Loucy (cell line): ENCODE measurements around the gene SIAH2.

Experiments
- H2AFZ ChIP-seq: fragments of 200-600 bp; sonication (generic); 2 replicates; pipeline ENCODE4 v1.6.0; 2016; ENCODE audit warnings: antibody characterized with exemption, mild to moderate bottlenecking, low read length, moderate library complexity
- H3F3A ChIP-seq: fragments of 200-600 bp; 2 replicates; pipeline ENCODE4 v1.6.0; 2016; ENCODE audit warnings: antibody characterized with exemption, low read depth, mild to moderate bottlenecking
- H3K27me3 ChIP-seq: fragments of 200-600 bp; sonication (generic); 2 replicates; pipeline ENCODE4 v1.6.1; 2014; ENCODE audit warnings: low read length, mild to moderate bottlenecking; ENCODE audit not compliant: insufficient read depth, poor library complexity, severe bottlenecking
- H3K36me3 ChIP-seq: fragments of 200-600 bp; sonication (generic); 2 replicates; pipeline ENCODE4 v1.6.1; 2016; ENCODE audit warnings: low read length; ENCODE audit not compliant: insufficient read depth
- H3K4me1 ChIP-seq: fragments of 200-600 bp; sonication (generic); 2 replicates; pipeline ENCODE4 v1.5.1; 2014; ENCODE audit warnings: low read length, mild to moderate bottlenecking; ENCODE audit not compliant: insufficient read depth, poor library complexity, severe bottlenecking
- H3K4me2 ChIP-seq: fragments of 200-600 bp; sonication (generic); 2 replicates; pipeline ENCODE4 v1.6.0; 2014; ENCODE audit warnings: antibody characterized with exemption, low read length, low read depth, mild to moderate bottlenecking; ENCODE audit not compliant: poor library complexity, severe bottlenecking
- H3K4me3 ChIP-seq: fragments of 200-600 bp; sonication (generic); 2 replicates; pipeline ENCODE4 v1.5.1; 2014; ENCODE audit warnings: low read length, mild to moderate bottlenecking, mixed read lengths; ENCODE audit not compliant: poor library complexity, severe bottlenecking
- H3K79me2 ChIP-seq: fragments of 200-600 bp; sonication (generic); 2 replicates; pipeline ENCODE4 v1.6.1; 2014; ENCODE audit warnings: low read length; ENCODE audit not compliant: insufficient read depth
- H3K9ac ChIP-seq: fragments of 200-600 bp; sonication (generic); 2 replicates; pipeline ENCODE4 v1.6.0; 2014; ENCODE audit warnings: mild to moderate bottlenecking, low read depth, low read length, moderate library complexity; ENCODE audit not compliant: poor library complexity, severe bottlenecking
- H3K9me2 ChIP-seq: fragments of 200-600 bp; sonication (generic); replicated peaks from 2 replicates; pipeline ENCODE4 v1.6.1; 2016; ENCODE audit warnings: low read depth, low read length, mixed read lengths
- H3K9me3 ChIP-seq: fragments of 200-600 bp; sonication (generic); 2 replicates; pipeline ENCODE4 v1.6.1; 2014; ENCODE audit warnings: mild to moderate bottlenecking, antibody characterized with exemption, low read length, low read depth; ENCODE audit not compliant: insufficient read depth
- H4K20me1 ChIP-seq: fragments of 200-600 bp; sonication (generic); 2 replicates; pipeline ENCODE4 v1.6.0; 2014; ENCODE audit warnings: antibody characterized with exemption, low read length, mild to moderate bottlenecking; ENCODE audit not compliant: insufficient read depth, poor library complexity, severe bottlenecking
- EZH2phosphoT487 ChIP-seq: fragments of 200-600 bp; IDR thresholded peaks from 2 replicates; pipeline ENCODE4 v1.6.1; 2018; ENCODE audit warnings: antibody characterized with exemption, mild to moderate bottlenecking, moderate library complexity, borderline replicate concordance
- TF ChIP-seq, protein P1 (sequence below): fragments of 200-600 bp; sonication (generic); conservative IDR thresholded peaks from 2 replicates; pipeline ENCODE4 v1.5.1; 2014; ENCODE audit warnings: mild to moderate bottlenecking, antibody characterized with exemption, low read length

The SIAH2 gene

GRCh38 chr3:150727653-150728502 lies 35.1 kb downstream of the SIAH2 start:
- H3K79me2 ChIP-seq: no peaks in the 10 kb centered on the region
- no peaks in the 10 kb centered on the region for H4K20me1 ChIP-seq
- no peaks in the 10 kb centered on the region for H3K9me2 ChIP-seq
- H3F3A ChIP-seq: no peaks in the 10 kb centered on the region
- H3K9me3 ChIP-seq: no peaks in the 10 kb centered on the region
- no peaks in the 10 kb centered on the region for H3K27me3 ChIP-seq
- H3K9ac ChIP-seq: no peak overlapping the region
- no peaks in the 10 kb centered on the region for H3K4me1 ChIP-seq
- H2AFZ ChIP-seq: no peak overlapping the region
- no peak overlapping the region for H3K4me3 ChIP-seq
- no peaks in the 10 kb centered on the region for H3K36me3 ChIP-seq
- TF ChIP-seq, protein P1, sequence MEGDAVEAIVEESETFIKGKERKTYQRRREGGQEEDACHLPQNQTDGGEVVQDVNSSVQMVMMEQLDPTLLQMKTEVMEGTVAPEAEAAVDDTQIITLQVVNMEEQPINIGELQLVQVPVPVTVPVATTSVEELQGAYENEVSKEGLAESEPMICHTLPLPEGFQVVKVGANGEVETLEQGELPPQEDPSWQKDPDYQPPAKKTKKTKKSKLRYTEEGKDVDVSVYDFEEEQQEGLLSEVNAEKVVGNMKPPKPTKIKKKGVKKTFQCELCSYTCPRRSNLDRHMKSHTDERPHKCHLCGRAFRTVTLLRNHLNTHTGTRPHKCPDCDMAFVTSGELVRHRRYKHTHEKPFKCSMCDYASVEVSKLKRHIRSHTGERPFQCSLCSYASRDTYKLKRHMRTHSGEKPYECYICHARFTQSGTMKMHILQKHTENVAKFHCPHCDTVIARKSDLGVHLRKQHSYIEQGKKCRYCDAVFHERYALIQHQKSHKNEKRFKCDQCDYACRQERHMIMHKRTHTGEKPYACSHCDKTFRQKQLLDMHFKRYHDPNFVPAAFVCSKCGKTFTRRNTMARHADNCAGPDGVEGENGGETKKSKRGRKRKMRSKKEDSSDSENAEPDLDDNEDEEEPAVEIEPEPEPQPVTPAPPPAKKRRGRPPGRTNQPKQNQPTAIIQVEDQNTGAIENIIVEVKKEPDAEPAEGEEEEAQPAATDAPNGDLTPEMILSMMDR: no peak
- TF ChIP-seq EZH2phosphoT487: no peak
- no peak overlapping the region for H3K4me2 ChIP-seq

DNA sequence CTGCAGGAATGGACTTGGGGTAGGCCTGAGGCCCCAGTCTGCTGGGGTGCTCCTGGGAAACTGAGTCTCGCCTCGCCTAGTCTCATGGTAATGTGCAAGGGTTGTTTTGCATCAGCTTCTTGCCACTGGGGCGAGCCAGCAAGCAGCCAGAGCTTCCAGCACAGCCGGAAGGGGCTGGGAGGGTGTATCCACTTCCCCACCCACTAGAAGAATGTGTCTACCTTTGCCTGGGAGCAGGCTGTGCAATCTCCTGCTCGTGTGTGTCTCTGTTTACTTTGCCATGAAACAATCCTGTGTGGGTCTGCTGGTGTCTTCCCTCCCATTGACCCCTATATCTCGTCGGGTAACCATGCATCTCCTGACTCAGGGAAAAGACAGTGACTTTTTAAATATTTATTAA lies 37.4 kb downstream of the SIAH2 start:
- Histone ChIP-seq H3K9me2 (no peaks in the 10 kb centered on the region), H3K79me2 (no peaks in the 10 kb centered on the region), H3K9ac (no peak overlapping the region), H3K4me1 (no peaks in the 10 kb centered on the region), H4K20me1 (no peaks in the 10 kb centered on the region), H3K9me3 (no peaks in the 10 kb centered on the region), H2AFZ (no peak overlapping the region), H3F3A (no peaks in the 10 kb centered on the region), H3K27me3 (no peaks in the 10 kb centered on the region), H3K36me3 (no peaks in the 10 kb centered on the region), H3K4me3 (no peak overlapping the region), H3K4me2 (no peak overlapping the region)
- TF ChIP-seq, protein P1: no peak
- no peak for TF ChIP-seq EZH2phosphoT487

GRCh38 chr3:150723946-150724345 lies 39.0 kb downstream of the SIAH2 start:
- no peaks in the 10 kb centered on the region for H3F3A ChIP-seq

More at GRCh38 chr3:150723946-150724345, 39.0 kb downstream of the SIAH2 start:
- TF ChIP-seq, protein P1: no peak
- TF ChIP-seq EZH2phosphoT487: no peak
- H3K4me1 ChIP-seq: no peaks in the 10 kb centered on the region
- no peaks in the 10 kb centered on the region for H3K27me3 ChIP-seq
- H3K4me2 ChIP-seq: no peak overlapping the region
- no peaks in the 10 kb centered on the region for H3K36me3 ChIP-seq
- no peaks in the 10 kb centered on the region for H3K79me2 ChIP-seq
- H3K4me3 ChIP-seq: no peak overlapping the region
- no peaks in the 10 kb centered on the region for H4K20me1 ChIP-seq
- H3K9me3 ChIP-seq: no peaks in the 10 kb centered on the region
- H2AFZ ChIP-seq: no peak overlapping the region
- H3K9ac ChIP-seq: no peak overlapping the region
- no peaks in the 10 kb centered on the region for H3K9me2 ChIP-seq
